ENCODE results near the gene RIPOR2.

DNA sequence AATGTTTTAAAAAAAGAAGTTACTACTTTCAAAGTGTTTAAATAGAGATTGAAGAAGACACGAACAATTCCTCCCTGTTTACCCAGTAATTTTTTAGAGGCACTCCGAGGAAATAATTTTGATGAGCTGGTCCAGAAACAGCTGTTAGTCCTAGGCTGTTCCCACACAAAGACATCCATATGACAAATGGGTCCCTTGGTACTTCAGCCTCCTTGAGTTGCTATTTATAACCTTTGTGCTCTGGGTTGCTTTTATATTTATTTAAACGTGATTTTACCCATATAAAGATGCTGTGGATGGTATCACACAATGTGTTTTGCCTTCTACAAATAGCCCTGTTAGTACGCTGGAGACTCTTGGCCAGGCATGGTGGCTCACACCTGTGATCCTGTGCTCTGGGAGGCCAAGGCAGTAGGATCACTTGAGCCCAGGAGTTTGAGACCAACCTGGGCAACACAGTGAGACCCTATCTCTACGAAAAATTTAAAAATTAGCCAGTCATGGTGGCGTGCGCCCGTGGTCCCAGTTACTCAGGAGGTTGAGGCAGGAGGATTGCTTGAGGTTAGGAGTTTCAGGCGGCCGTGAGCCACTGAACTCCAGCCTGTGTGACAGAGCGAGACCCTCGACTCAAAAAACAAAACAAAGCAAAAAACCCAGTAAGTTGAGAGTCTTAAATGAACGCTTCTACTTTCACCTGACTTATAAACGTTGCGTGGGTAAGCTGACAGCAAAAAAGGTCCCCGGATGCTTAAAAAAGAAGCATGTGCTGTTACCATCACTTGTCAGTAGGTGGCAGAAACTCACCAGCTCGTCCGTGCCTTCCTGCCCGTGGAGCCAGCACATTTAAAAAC is 80.1 kb downstream of the RIPOR2 start:
- TF ChIP-seq POLR2AphosphoS5 (IDR thresholded peaks at IDR 0.05; ENCODE audit: low read depth, low read length) (no peak), POLR2A (IDR thresholded peaks at IDR 0.05; ENCODE audit: low read depth, low read length) (no peak), TAF1 (IDR thresholded peaks at IDR 0.05; ENCODE audit: low read depth, low read length) (no peak)
